IPS-18c (cell line): ENCODE results near the gene RPL5.

Experiments
- H3K4me3 ChIP-seq: 2 replicates; pipeline ENCODE4 v1.7.0; 2013; ENCODE audit warnings: low read depth, mild to moderate bottlenecking, low read length, moderate library complexity; ENCODE audit not compliant: insufficient read depth
- H3K9me3 ChIP-seq: one replicate; pipeline ENCODE4 v1.6.1; 2013; ENCODE audit warnings: mild to moderate bottlenecking, low read length, moderate library complexity; ENCODE audit not compliant: control insufficient read depth, insufficient read depth

RPL5 gene

DNA sequence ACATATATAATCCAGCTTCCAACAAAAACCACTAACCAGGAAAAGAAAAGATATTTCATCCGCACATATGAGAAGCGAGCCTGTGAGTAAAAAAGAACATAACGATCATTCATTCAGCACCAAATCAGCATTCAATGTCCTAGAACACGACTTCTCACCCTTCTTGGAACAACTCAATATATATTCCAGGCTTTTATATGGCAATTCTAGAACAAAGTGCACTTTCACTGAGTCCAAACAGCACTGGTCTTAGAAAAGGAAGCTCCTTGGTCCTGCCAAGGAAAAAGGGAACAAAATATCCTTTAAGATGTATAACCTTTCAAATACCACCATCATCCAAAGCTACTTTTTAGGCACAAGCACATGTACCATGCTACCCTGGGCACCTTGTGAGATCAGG is 44.5 kb downstream of the RPL5 start:
- H3K9me3 ChIP-seq: no peaks in the 10 kb centered on the region
- no peak overlapping the region for H3K4me3 ChIP-seq

GRCh38 chr1:92877081-92877711 is 45.4 kb downstream of the RPL5 start:
- no peak overlapping the region for H3K4me3 ChIP-seq
- H3K9me3 ChIP-seq: no peaks in the 10 kb centered on the region

DNA sequence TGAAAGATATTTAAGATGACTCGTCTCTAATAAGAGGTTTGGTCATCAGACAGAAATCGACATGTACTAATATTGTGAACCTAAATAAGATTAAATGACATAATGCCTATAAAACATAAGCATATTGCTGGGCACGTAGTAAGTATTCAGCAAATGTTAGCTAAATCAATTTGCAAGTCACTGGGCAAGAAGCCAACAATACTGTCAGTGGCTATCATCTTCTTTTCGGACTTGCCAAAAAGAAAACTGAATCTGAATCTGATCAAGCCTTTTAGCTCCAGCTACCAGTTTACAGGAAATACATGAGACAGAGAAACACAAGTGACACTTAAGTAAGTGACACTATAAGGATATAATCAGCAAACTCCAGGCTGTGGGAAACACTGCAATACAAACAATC is 46.0 kb downstream of the RPL5 start:
- Histone ChIP-seq H3K4me3 (no peak overlapping the region), H3K9me3 (no peaks in the 10 kb centered on the region)

DNA sequence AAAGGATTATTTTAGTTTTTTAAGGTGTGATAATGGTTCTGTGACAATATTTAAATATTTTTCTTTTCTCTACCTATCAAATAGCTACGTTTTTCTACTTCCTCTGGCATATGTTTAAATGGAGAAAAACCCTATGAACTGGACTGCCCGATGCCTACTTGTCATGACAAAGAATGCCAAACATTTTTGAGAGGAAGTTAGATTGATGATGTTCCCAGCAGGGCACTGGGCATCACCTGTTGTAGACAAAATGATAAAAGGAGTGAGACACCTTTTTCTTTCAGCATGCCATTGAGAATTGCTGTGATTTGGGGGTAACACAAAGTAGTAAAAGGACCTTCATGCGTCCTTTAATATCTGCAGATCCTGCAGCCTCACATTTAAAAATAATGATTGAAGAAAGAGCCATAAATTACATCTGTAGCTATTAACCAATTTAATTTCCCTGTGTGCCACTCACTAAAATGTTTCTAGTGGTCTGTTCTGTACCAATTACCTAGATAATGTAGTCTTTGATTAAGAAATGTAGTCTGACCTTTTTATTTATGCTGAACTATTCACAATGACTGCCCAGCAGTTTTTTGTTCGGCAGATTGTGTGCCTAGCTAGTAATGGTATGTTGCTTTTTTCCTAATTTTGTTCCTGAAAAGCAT is 47.6 kb downstream of the RPL5 start:
- no peaks in the 10 kb centered on the region for H3K9me3 ChIP-seq
- H3K4me3 ChIP-seq: no peak overlapping the region

GRCh38 chr1:92881391-92881790 is 49.6 kb downstream of the RPL5 start:
- no peaks in the 10 kb centered on the region for H3K9me3 ChIP-seq
- no peak overlapping the region for H3K4me3 ChIP-seq

GRCh38 chr1:92882819-92883218 is 51.0 kb downstream of the RPL5 start:
- H3K9me3 ChIP-seq: no peaks in the 10 kb centered on the region
- no peak overlapping the region for H3K4me3 ChIP-seq

- H3K4me3 ChIP-seq: no peak overlapping the region
- no peaks in the 10 kb centered on the region for H3K9me3 ChIP-seq
Measured at GRCh38 chr1:92883297-92883696, 51.5 kb downstream of the RPL5 start.

- peaks cover 2% of the 10 kb centered on the region for H3K9me3 ChIP-seq
- H3K4me3 ChIP-seq: no peak overlapping the region
Measured at GRCh38 chr1:92884195-92884594, 52.4 kb downstream of the RPL5 start.

GRCh38 chr1:92886886-92887419 is 55.1 kb downstream of the RPL5 start:
- Histone ChIP-seq H3K9me3 (peaks cover 2% of the 10 kb centered on the region), H3K4me3 (no peak overlapping the region)

- Histone ChIP-seq H3K9me3 (peaks cover 2% of the 10 kb centered on the region), H3K4me3 (no peak overlapping the region)
Measured at GRCh38 chr1:92887465-92887864, 55.6 kb downstream of the RPL5 start.
